ENCODE results near the gene CTDSP1. TPM values are rescaled to one million over a fixed set of nuclear protein-coding genes. Genes with fewer than 3 reads are reported as not detected.

Gene CTDSP1
- total RNA-seq, 8 experiments from 2014 or later, result 6.3 to 76.7 (median 23.0) TPM

DNA sequence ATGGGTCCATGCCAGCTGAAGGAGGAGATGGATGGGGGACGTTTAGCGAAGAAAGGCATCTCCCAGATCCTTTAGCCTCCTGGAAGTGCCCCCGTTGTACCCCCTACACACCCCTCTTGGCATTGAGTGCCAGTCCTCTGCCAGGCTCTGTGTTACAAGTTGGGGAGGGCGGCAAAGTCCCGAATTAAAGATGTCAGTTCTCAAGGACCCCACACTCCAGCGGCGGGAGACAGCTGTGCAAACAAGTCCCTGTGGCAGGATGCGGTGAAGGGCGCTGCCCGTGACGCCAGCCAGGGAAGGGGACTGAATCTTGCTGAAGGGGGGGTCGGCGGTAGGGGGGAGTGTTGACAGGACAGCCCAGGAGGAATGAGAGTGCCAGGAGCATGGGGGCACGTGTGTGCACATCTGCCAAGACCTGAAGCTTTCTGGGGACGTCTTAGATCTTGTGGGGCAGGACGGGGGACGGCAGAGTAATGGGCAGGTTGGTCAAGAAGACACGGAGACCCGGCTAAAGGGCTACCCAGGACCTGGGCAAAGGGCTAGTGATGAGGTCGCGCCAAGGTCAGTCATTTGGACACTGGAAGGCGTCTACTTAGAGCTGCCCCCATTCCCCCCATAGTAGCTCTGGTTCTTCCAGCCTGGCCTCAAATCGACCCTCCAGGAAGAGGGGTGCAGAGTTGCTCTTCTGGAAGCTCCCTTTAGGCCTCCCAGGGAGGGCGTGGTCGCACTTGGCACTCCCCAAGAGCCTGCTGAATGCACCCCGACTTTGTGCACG is 2.8 kb upstream of the CTDSP1 start:
- peaks cover 6 to 28% of the 10 kb centered on the region in 2 donors for H3K4me1 ChIP-seq (replicated peaks in 1 of 2)
- 0 to 10% (median 0%) methylated on average over 2 to 4 of the region's 27 CpGs; no CpG with 5 or more reads in 5 of the 10 experiments for WGBS, 10 experiments
- ATAC-seq (replicated peaks in 6 of 8), result peak in 5 of 8 experiments; percentile 0 to 7 (median 2)
- in situ Hi-C loops (cut with MboI; ENCODE audit: low pct_unique_long_range_greater_than_20kb in 2 of 9, low sequenced_read_pairs in 9 of 9, unreplicated experiment in 9 of 9), result loop anchor here in 8 of 9 experiments (10.0 to 25.0 kb wide), 2 partner anchors 92 to 110 kb away; partner anchors contain the start of gene TMBIM1 (in 7 of the 8)
- H3K4me3 ChIP-seq, result peak overlapping the region; percentile 83 to 96 (median 85)
- peak overlapping the region in 1 of 2 donors; percentile 89 for H3K27ac ChIP-seq

GRCh38 chr2:218397463-218397819 is 2.2 kb upstream of the CTDSP1 start:
- WGBS, 10 experiments, result 0 to 20% (median 10%) methylated on average over 1 to 7 of the region's 12 CpGs; no CpG with 5 or more reads in 5 of the 10 experiments
- no peak for ATAC-seq (replicated peaks in 6 of 8)
- peak overlapping the region in 3 of 5 donors; percentile 85 to 96 (median 90) for H3K4me3 ChIP-seq

DNA sequence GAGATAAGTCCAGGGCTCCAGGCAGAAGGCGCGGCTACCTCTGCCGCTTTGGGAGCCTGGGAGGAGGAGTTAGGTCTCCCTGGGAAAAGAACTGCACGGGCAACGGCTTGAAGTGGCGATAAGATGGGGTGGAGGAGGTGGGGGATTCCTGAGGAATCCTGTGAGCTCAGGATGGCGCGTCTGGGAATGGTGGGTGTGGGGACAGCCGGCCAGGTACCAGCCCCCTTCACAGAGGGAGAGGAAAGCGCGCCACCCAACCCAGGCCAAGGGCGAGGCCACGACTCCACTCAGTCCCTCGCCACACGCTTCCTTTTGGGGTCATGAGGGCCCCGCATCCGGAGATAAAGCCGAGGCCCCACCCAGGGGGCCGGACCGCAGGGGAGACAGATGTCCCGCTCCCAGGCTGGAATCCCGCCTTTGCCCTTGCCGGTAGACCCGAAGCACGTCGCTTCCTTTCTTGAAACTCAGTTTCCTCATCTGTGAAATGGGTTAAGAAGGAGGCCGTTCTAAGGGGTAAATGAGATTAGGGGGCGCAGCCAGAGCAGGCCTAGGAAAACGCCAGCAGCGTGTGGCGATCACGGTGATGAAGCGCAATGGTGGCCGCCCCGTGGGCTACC is 1.7 kb upstream of the CTDSP1 start:
- ATAC-seq (replicated peaks in 6 of 8), result no peak
- WGBS, 10 experiments, result 0% methylated on average over 1 to 2 of the region's 35 CpGs; no CpG with 5 or more reads in 8 of the 10 experiments
- in situ Hi-C loops (cut with MboI; ENCODE audit: low pct_unique_long_range_greater_than_20kb in 2 of 9, low sequenced_read_pairs in 9 of 9, unreplicated experiment in 9 of 9), result loop anchor here in 8 of 9 experiments (10.0 to 25.0 kb wide), 2 partner anchors 93 to 111 kb away; partner anchors contain the start of gene TMBIM1 (in 7 of the 8)

More at GRCh38 chr2:218397463-218397819, 2.2 kb upstream of the CTDSP1 start:
- in situ Hi-C loops (cut with MboI; ENCODE audit: low pct_unique_long_range_greater_than_20kb in 2 of 9, low sequenced_read_pairs in 9 of 9, unreplicated experiment in 9 of 9), result loop anchor here in 8 of 9 experiments (10.0 to 25.0 kb wide), 2 partner anchors 93 to 110 kb away; partner anchors contain the start of gene TMBIM1 (in 7 of the 8)
- no peak overlapping the region for H3K27ac ChIP-seq
- peaks cover 6 to 28% of the 10 kb centered on the region in 2 donors for H3K4me1 ChIP-seq (replicated peaks in 1 of 2)

DNA sequence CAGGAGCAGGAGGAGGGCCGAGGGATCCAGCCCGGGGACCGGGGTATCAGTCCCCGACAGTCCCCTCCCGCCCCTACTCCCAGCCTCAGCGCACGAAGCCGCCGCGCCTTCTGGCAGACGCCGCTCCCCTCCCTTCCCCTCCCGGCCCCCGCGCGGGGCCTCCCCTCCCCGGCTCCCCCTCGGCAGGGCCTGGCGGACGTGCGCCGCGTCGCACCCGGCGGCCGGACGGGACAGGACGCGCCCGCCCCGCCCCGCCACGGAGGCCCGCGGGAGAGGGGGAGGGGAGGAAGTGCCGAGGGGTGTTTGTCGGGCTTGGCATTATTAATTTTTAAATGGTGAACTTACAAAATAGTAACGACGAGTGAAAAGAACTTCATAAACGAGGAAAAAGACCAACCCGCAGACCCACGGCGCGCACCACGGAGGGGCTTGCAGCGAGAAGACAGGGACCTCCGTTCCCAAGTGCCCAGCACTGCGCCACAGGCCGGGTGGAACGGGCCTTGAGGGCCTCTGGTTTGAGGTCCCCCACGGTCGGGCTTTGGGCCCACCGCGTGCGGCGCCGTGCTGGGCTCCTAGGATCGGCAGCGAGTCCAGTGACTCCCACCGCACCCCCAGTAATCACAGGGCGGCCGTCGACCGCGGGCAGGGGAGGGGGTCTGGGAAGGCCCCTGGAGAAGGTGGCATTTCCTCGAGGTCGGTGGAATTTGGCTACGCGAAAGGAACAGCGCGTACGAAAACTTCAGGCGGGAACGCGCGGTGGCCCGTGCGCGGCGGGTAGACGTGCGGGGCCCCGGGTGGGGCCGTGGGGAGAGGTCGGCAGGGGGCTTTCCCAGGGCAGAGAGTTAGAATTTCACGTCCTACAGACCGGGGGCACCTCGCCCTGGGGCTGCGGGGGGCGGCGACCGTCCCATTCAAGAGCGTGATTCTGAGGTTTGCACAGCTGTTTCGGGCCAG is 954 bp upstream of the CTDSP1 start:
- ATAC-seq (replicated peaks in 6 of 8), result peak; percentile 0 to 25 (median 4)
- WGBS, 10 experiments, result 0 to 11% methylated on average over 1 to 3 of the region's 95 CpGs; no CpG with 5 or more reads in 8 of the 10 experiments
- in situ Hi-C loops (cut with MboI; ENCODE audit: low pct_unique_long_range_greater_than_20kb in 2 of 9, low sequenced_read_pairs in 9 of 9, unreplicated experiment in 9 of 9), result loop anchor here in 8 of 9 experiments (10.0 to 25.0 kb wide), 2 partner anchors 94 to 111 kb away; partner anchors contain the start of gene TMBIM1 (in 7 of the 8)
- Histone ChIP-seq H3K27ac (peak overlapping the region; percentile 28 to 88), H3K4me3 (peak overlapping the region; percentile 72 to 96 (median 90)), H3K4me1 (replicated peaks in 1 of 2) (peaks cover 6 to 28% of the 10 kb centered on the region in 2 donors)

More for the DNA sequence above, 1.7 kb upstream of the CTDSP1 start:
- Histone ChIP-seq H3K4me1 (replicated peaks in 1 of 2) (peaks cover 6 to 28% of the 10 kb centered on the region in 2 donors), H3K4me3 (peak overlapping the region; percentile 72 to 96 (median 90)), H3K27ac (peak overlapping the region in 1 of 2 donors; percentile 88)

- H3K27ac ChIP-seq, result peak overlapping the region; percentile 37 to 88
- H3K4me3 ChIP-seq, result peak overlapping the region; percentile 72 to 96 (median 90)
- in situ Hi-C loops (cut with MboI; ENCODE audit: low pct_unique_long_range_greater_than_20kb in 2 of 9, low sequenced_read_pairs in 9 of 9, unreplicated experiment in 9 of 9), result loop anchor here in 1 of 9 experiments (10.0 to 25.0 kb wide), 2 partner anchors 64 to 237 kb away; no protein-coding TSS in a partner anchor
- H3K4me1 ChIP-seq (replicated peaks in 1 of 2), result peaks cover 13 to 36% of the 10 kb centered on the region in 2 donors
- ATAC-seq (replicated peaks in 6 of 8), result peak; percentile 1 to 6 (median 2)
- WGBS, 10 experiments, result no CpG with 5 or more reads among the region's 63 CpGs
These were observed 680 bp downstream of the CTDSP1 start for GRCh38 chr2:218400167-218400929.

DNA sequence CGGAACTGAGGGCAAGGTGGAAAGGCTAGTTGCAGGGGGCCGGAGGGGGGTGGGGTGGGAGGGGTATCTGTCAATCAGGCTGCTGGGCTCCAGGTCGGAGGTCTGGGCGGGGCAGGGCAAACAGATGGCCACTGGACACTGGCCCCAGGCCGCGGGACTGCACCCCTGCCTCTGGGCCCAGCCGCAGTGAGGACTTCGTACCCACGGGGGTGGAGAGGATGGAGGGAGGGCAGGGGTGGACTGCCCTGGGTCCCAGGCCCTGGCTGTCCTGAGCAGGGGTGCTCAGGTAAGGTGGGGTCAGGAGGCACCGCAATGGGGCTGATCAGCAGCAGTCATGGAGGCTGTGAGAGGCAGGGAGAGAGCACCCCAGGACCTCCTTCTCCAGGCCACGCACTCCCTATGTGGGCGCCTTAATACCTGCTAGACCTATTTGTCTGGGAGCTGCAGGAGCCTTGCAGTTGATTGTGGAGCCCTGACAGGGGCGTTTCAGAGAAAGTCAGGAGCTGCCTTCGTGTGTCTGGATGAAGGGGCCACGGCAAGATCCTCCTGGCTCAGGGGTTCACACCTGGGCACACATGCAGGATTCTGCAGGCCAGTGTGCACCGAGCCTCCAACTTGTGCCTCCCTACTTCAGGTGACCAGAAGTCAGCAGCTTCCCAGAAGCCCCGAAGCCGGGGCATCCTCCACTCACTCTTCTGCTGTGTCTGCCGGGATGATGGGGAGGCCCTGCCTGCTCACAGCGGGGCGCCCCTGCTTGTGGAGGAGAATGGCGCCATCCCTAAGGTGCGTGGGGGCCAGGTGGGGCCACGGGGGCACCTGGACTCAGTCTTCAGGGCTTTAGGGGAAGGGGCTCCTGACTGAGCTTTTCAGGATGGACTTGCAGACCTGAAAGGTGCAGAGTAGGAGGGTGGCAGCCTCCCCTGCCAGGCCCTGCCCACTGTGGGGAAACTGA is 1.5 kb downstream of the CTDSP1 start:
- 52 to 79% (median 54%) methylated on average over 2 to 4 of the region's 24 CpGs; no CpG with 5 or more reads in 7 of the 10 experiments for WGBS, 10 experiments

GRCh38 chr2:218401890-218402289 is 2.2 kb downstream of the CTDSP1 start:
- H3K4me1 ChIP-seq (replicated peaks in 1 of 2), result peaks cover 21 to 42% of the 10 kb centered on the region in 2 donors
- in situ Hi-C loops (cut with MboI; ENCODE audit: low pct_unique_long_range_greater_than_20kb in 2 of 9, low sequenced_read_pairs in 9 of 9, unreplicated experiment in 9 of 9), result loop anchor here in 1 of 9 experiments (10.0 to 25.0 kb wide), 2 partner anchors 63 to 235 kb away; no protein-coding TSS in a partner anchor
- H3K4me3 ChIP-seq, result no peak overlapping the region
- WGBS, 10 experiments, result 80% methylated on average over 1 to 3 of the region's 9 CpGs; no CpG with 5 or more reads in 8 of the 10 experiments
- H3K27ac ChIP-seq, result no peak overlapping the region
- no peak for ATAC-seq (replicated peaks in 6 of 8)

More for the DNA sequence above, 1.5 kb downstream of the CTDSP1 start:
- H3K4me1 ChIP-seq (replicated peaks in 1 of 2), result peaks cover 19 to 42% of the 10 kb centered on the region in 2 donors
- H3K27ac ChIP-seq, result no peak overlapping the region
- ATAC-seq (replicated peaks in 6 of 8), result no peak
- in situ Hi-C loops (cut with MboI; ENCODE audit: low pct_unique_long_range_greater_than_20kb in 2 of 9, low sequenced_read_pairs in 9 of 9, unreplicated experiment in 9 of 9), result loop anchor here in 1 of 9 experiments (10.0 to 25.0 kb wide), 2 partner anchors 64 to 236 kb away; no protein-coding TSS in a partner anchor
- peak overlapping the region; percentile 72 to 96 (median 90) for H3K4me3 ChIP-seq

DNA sequence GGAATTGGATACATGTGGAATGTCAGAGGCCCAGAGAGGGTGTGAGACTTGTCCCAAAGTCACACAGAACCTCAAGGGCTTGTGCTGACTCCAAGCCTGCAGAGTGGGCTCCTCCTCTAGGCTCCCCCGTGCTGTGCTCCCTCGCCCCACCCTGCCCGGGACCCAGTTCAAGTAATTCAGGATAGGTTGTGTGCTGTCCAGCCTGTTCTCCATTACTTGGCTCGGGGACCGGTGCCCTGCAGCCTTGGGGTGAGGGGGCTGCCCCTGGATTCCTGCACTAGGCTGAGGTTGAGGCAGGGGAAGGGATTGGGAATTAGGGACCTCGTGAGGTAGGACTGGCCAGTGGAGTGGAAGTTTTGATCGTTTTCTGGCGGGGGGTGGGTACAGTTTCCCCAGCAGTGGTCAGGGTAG is 2.8 kb downstream of the CTDSP1 start:
- in situ Hi-C loops (cut with MboI; ENCODE audit: low pct_unique_long_range_greater_than_20kb in 2 of 9, low sequenced_read_pairs in 9 of 9, unreplicated experiment in 9 of 9), result loop anchor here in 1 of 9 experiments (10.0 to 25.0 kb wide), 2 partner anchors 62 to 235 kb away; no protein-coding TSS in a partner anchor
- ATAC-seq (replicated peaks in 6 of 8), result no peak
- 82 to 100% methylated on average over 2 to 3 of the region's 8 CpGs; no CpG with 5 or more reads in 8 of the 10 experiments for WGBS, 10 experiments
- Histone ChIP-seq H3K4me1 (replicated peaks in 1 of 2) (peaks cover 27 to 42% of the 10 kb centered on the region in 2 donors), H3K27ac (no peak overlapping the region), H3K4me3 (no peak overlapping the region)

DNA sequence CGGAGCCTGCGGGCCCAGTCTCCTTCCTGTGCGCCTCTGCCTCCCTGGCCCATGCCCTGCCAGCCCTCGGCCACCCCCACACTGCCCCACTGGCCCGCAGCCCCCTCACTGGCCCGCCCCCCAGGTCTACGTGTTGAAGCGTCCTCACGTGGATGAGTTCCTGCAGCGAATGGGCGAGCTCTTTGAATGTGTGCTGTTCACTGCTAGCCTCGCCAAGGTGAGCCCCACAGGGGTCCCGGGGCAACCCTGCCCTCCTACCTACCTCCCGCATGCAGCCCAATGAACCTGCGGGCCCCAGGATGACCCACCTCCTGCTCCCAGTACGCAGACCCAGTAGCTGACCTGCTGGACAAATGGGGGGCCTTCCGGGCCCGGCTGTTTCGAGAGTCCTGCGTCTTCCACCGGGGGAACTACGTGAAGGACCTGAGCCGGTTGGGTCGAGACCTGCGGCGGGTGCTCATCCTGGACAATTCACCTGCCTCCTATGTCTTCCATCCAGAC is 3.3 kb downstream of the CTDSP1 start:
- no peak overlapping the region for H3K27ac ChIP-seq
- peaks cover 27 to 40% of the 10 kb centered on the region in 2 donors for H3K4me1 ChIP-seq (replicated peaks in 1 of 2)
- in situ Hi-C loops (cut with MboI; ENCODE audit: low pct_unique_long_range_greater_than_20kb in 2 of 9, low sequenced_read_pairs in 9 of 9, unreplicated experiment in 9 of 9), result loop anchor here in 1 of 9 experiments (10.0 to 25.0 kb wide), 2 partner anchors 62 to 234 kb away; no protein-coding TSS in a partner anchor
- WGBS, 10 experiments, result 90 to 100% methylated on average over 2 to 4 of the region's 26 CpGs; no CpG with 5 or more reads in 8 of the 10 experiments
- ATAC-seq (replicated peaks in 6 of 8), result no peak
- H3K4me3 ChIP-seq, result no peak overlapping the region

GRCh38 chr2:218403810-218404209 is 4.1 kb downstream of the CTDSP1 start:
- no peak overlapping the region for H3K4me3 ChIP-seq
- in situ Hi-C loops (cut with MboI; ENCODE audit: low pct_unique_long_range_greater_than_20kb in 2 of 9, low sequenced_read_pairs in 9 of 9, unreplicated experiment in 9 of 9), result loop anchor here in 1 of 9 experiments (10.0 to 25.0 kb wide), 2 partner anchors 61 to 233 kb away; no protein-coding TSS in a partner anchor
- 67 to 100% (median 93%) methylated on average over 1 to 6 of the region's 7 CpGs; no CpG with 5 or more reads in 4 of the 10 experiments for WGBS, 10 experiments
- no peak for ATAC-seq (replicated peaks in 6 of 8)
- H3K27ac ChIP-seq, result no peak overlapping the region
- H3K4me1 ChIP-seq (replicated peaks in 1 of 2), result peaks cover 27 to 31% of the 10 kb centered on the region in 2 donors

Data from motor neuron (in vitro differentiated cells).